Measurements from ENCODE around the gene PDCD7. TPM values are rescaled to one million over a fixed set of nuclear protein-coding genes. Genes with fewer than 3 reads are reported as not detected.

The PDCD7 gene
- total RNA-seq, 1 donor from 2014 or later, result 34.5 TPM

- Mint-ChIP-seq H3K36me3 (no peaks in the 10 kb centered on the region), H3K4me1 (peaks cover 32% of the 10 kb centered on the region), H3K4me3 (no peak overlapping the region), H3K9me3 (no peaks in the 10 kb centered on the region), H3K27me3 (ENCODE audit: low read depth) (peaks cover 14% of the 10 kb centered on the region), H3K27ac (no peak overlapping the region)
- DNase-seq (ENCODE audit: low spot score in 2 of 2, unreplicated experiment in 2 of 2), result no peak
- TF ChIP-seq CTCF (IDR thresholded peaks at IDR 0.05; ENCODE audit: unreplicated experiment), result no peak
Observed at GRCh38 chr15:65071381-65071811, 62.2 kb downstream of the PDCD7 start.

- Mint-ChIP-seq H3K36me3 (no peaks in the 10 kb centered on the region), H3K4me3 (no peak overlapping the region), H3K27me3 (ENCODE audit: low read depth) (peaks cover 19% of the 10 kb centered on the region), H3K4me1 (peaks cover 30% of the 10 kb centered on the region), H3K9me3 (no peaks in the 10 kb centered on the region), H3K27ac (peak overlapping the region; percentile 66)
- DNase-seq (ENCODE audit: low spot score in 2 of 2, unreplicated experiment in 2 of 2), result no peak
- TF ChIP-seq CTCF (IDR thresholded peaks at IDR 0.05; ENCODE audit: unreplicated experiment), result no peak
Observed at GRCh38 chr15:65069779-65070546, 63.6 kb downstream of the PDCD7 start.

GRCh38 chr15:65069179-65069578 lies 64.4 kb downstream of the PDCD7 start:
- H3K27me3 Mint-ChIP-seq (ENCODE audit: low read depth), result peaks cover 19% of the 10 kb centered on the region
- no peaks in the 10 kb centered on the region for H3K36me3 Mint-ChIP-seq
- H3K27ac Mint-ChIP-seq, result peak overlapping the region; percentile 66
- H3K4me1 Mint-ChIP-seq, result peaks cover 30% of the 10 kb centered on the region
- H3K4me3 Mint-ChIP-seq, result no peak overlapping the region
- no peak for DNase-seq (ENCODE audit: low spot score in 2 of 2, unreplicated experiment in 2 of 2)
- no peak for TF ChIP-seq CTCF (IDR thresholded peaks at IDR 0.05; ENCODE audit: unreplicated experiment)
- no peaks in the 10 kb centered on the region for H3K9me3 Mint-ChIP-seq

- Mint-ChIP-seq H3K27me3 (ENCODE audit: low read depth) (peaks cover 19% of the 10 kb centered on the region), H3K27ac (peak overlapping the region; percentile 55), H3K36me3 (no peaks in the 10 kb centered on the region), H3K4me1 (peaks cover 30% of the 10 kb centered on the region), H3K4me3 (peak overlapping the region; percentile 66), H3K9me3 (no peaks in the 10 kb centered on the region)
- TF ChIP-seq CTCF (IDR thresholded peaks at IDR 0.05; ENCODE audit: unreplicated experiment), result no peak
- DNase-seq (ENCODE audit: low spot score in 2 of 2, unreplicated experiment in 2 of 2), result no peak
Observed at GRCh38 chr15:65068403-65068788, 65.2 kb downstream of the PDCD7 start.

GRCh38 chr15:65067645-65068402 lies 65.8 kb downstream of the PDCD7 start, which contains the start of gene RASL12:
Gene RASL12, minus strand, starts transcription at chr15:65067991. Its CDS starts 156 bp downstream, at chr15:65067835.
- Mint-ChIP-seq H3K9me3 (no peaks in the 10 kb centered on the region), H3K36me3 (no peaks in the 10 kb centered on the region), H3K27ac (peak within 1 kb of the TSS; percentile 95), H3K4me1 (peaks cover 30% of the 10 kb centered on the region), H3K4me3 (peak within 1 kb of the TSS; percentile 79), H3K27me3 (ENCODE audit: low read depth) (peaks cover 19% of the 10 kb centered on the region)
- DNase-seq (ENCODE audit: low spot score in 2 of 2, unreplicated experiment in 2 of 2), result no peak
- no peak for TF ChIP-seq CTCF (IDR thresholded peaks at IDR 0.05; ENCODE audit: unreplicated experiment)

Other genes starting within 250 kb of the PDCD7 start
- 3.7 to 4.1 TPM (median 4.1 TPM) in 3 replicates for gene ANKDD1A, start 221.9 kb downstream of the PDCD7 start, total RNA-seq
- 89.4 to 101 TPM (median 94.8 TPM) in 3 replicates for gene SPG21, start 143.9 kb downstream of the PDCD7 start, total RNA-seq
- 15.8 to 20.0 TPM (median 17.8 TPM) in 3 replicates for gene MTFMT, start 104.2 kb downstream of the PDCD7 start, total RNA-seq
- not detected in 3 replicates for gene SLC51B, start 88.4 kb downstream of the PDCD7 start, total RNA-seq
- gene RASL12, start 65.8 kb downstream of the PDCD7 start, total RNA-seq, result 11.7 to 14.0 TPM (median 12.0 TPM) in 3 replicates
- gene KBTBD13, start 57.1 kb downstream of the PDCD7 start, total RNA-seq, result 0.09 to 0.11 TPM in 2 of 3 replicates, not detected in the other
- gene UBAP1L, start 18.6 kb downstream of the PDCD7 start, total RNA-seq, result 10.7 to 11.6 TPM (median 10.9 TPM) in 3 replicates
- 56.3 to 60.8 TPM (median 58.7 TPM) in 3 replicates for gene CLPX, start 51.5 kb upstream of the PDCD7 start, total RNA-seq
- 0.95 to 1.3 TPM (median 1.2 TPM) in 3 replicates for gene CILP, start 77.7 kb upstream of the PDCD7 start, total RNA-seq
- gene PARP16, start 153.1 kb upstream of the PDCD7 start, total RNA-seq, result 17.7 to 21.0 TPM (median 18.6 TPM) in 3 replicates
- gene RNU5A-1, start 162.2 kb upstream of the PDCD7 start, total RNA-seq, result not detected in 3 replicates
- 16.2 to 27.9 TPM (median 19.7 TPM) in 3 replicates for gene RNU5B-1, start 170.9 kb upstream of the PDCD7 start, total RNA-seq
- gene IGDCC3, start 244.2 kb upstream of the PDCD7 start, total RNA-seq, result 34.8 to 40.6 TPM (median 35.1 TPM) in 3 replicates

Data from mesothelial cell of epicardium (in vitro differentiated cells).